ENCODE measurements around the gene ADPRM.
"Not testable (repeated sequence)": the region's sequence is repeated elsewhere in the genome, so short reads cannot be mapped to it uniquely, and the experiment has no call there.

Gene ADPRM

GRCh38 chr17:10681866-10682446, 15.4 kb upstream of the ADPRM start:
- Histone ChIP-seq H3K36me3 (replicated peaks in 1 of 2; ENCODE audit: control insufficient read depth in 2 of 2, insufficient read depth in 2 of 2, low read length in 2 of 2) (peaks cover 17 to 96% of the 10 kb centered on the region in 2 donors), H2AFZ (ENCODE audit: low read length) (no peak overlapping the region), H2BK12ac (ENCODE audit: low read length) (no peak overlapping the region), H3K27ac (replicated peaks; ENCODE audit: low read length) (no peak overlapping the region), H2BK5ac (ENCODE audit: low read length) (no peak overlapping the region), H3K9ac (ENCODE audit: low read depth, low read length, poor library complexity) (no peak overlapping the region), H2BK15ac (ENCODE audit: low read length) (no peak overlapping the region), H3K23ac (ENCODE audit: low read depth, low read length, poor library complexity) (no peak overlapping the region), H3K27me3 (ENCODE audit: control insufficient read depth in 3 of 3, insufficient read depth in 3 of 3, low read depth in 1 of 3, low read length in 3 of 3) (no peaks in the 10 kb centered on the region), H3K4ac (ENCODE audit: low read length) (no peak overlapping the region), H3K4me1 (ENCODE audit: control insufficient read depth in 2 of 2, insufficient read depth in 1 of 2, low read depth in 1 of 2, low read length in 2 of 2) (no peaks in the 10 kb centered on the region), H3K79me1 (ENCODE audit: low read depth, low read length) (no peaks in the 10 kb centered on the region), H3K4me3 (ENCODE audit: low read length in 2 of 2) (no peak overlapping the region), H4K8ac (ENCODE audit: low read depth, low read length) (no peak overlapping the region), H3K9me3 (replicated peaks in 1 of 2; ENCODE audit: control insufficient read depth in 2 of 2, insufficient read depth in 1 of 2, low read depth in 1 of 2, low read length in 2 of 2) (no peaks in the 10 kb centered on the region), H3K14ac (ENCODE audit: low read length) (no peak overlapping the region), H4K91ac (ENCODE audit: low read depth, low read length, poor library complexity) (no peak overlapping the region), H3K18ac (ENCODE audit: low read length) (no peak overlapping the region), H2AK5ac (ENCODE audit: low read depth, low read length) (no peak overlapping the region), H2BK120ac (ENCODE audit: low read depth, low read length) (no peak overlapping the region), H3K4me2 (ENCODE audit: insufficient read depth, low read length, poor library complexity, severe bottlenecking) (no peak overlapping the region)
- no peak for DNase-seq (ENCODE audit: low spot score)
- WGBS, 2 donors (ENCODE audit: extremely low coverage in 2 of 2, insufficient read length in 2 of 2, insufficient replicate concordance in 1 of 2), result no CpG with 5 or more reads among the region's 7 CpGs

DNA sequence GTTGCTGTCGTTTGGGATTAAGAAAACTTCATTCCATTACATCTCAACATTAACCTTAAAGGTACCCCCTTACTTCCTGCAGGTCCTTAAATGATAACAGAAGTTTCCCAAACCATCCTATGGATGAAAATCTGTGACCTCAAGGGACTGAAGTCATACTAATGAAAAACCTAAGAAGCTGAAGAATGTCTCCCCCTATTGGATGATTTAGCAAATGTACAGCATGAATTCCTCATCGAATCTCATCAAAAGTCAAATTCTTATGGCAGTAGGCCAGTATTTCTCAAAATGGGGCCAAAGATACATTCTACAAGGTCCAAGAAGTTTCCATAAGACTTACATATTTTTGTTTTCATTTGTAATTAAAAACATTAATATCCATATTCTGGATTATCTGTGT, 13.5 kb upstream of the ADPRM start:
- no peak overlapping the region for H4K8ac ChIP-seq (ENCODE audit: low read depth, low read length)
- H3K18ac ChIP-seq (ENCODE audit: low read length), result no peak overlapping the region
- no peaks in the 10 kb centered on the region for H3K9me3 ChIP-seq (replicated peaks in 1 of 2; ENCODE audit: control insufficient read depth in 2 of 2, insufficient read depth in 1 of 2, low read depth in 1 of 2, low read length in 2 of 2)
- no peak overlapping the region for H3K4ac ChIP-seq (ENCODE audit: low read length)
- no peaks in the 10 kb centered on the region for H3K27me3 ChIP-seq (ENCODE audit: control insufficient read depth in 3 of 3, insufficient read depth in 3 of 3, low read depth in 1 of 3, low read length in 3 of 3)
- no peak overlapping the region for H3K4me2 ChIP-seq (ENCODE audit: insufficient read depth, low read length, poor library complexity, severe bottlenecking)
- no CpG with 5 or more reads among the region's 2 CpGs for WGBS, 2 donors (ENCODE audit: extremely low coverage in 2 of 2, insufficient read length in 2 of 2, insufficient replicate concordance in 1 of 2)
- H3K14ac ChIP-seq (ENCODE audit: low read length), result no peak overlapping the region
- no peak overlapping the region for H2BK5ac ChIP-seq (ENCODE audit: low read length)
- H3K27ac ChIP-seq (replicated peaks; ENCODE audit: low read length), result no peak overlapping the region
- peak; percentile 9 for DNase-seq (ENCODE audit: low spot score)
- no peak overlapping the region for H2BK12ac ChIP-seq (ENCODE audit: low read length)
- H3K36me3 ChIP-seq (replicated peaks in 1 of 2; ENCODE audit: control insufficient read depth in 2 of 2, insufficient read depth in 2 of 2, low read length in 2 of 2), result peaks cover 15 to 97% of the 10 kb centered on the region in 2 donors
- no peak overlapping the region for H2BK120ac ChIP-seq (ENCODE audit: low read depth, low read length)
- no peak overlapping the region for H2AK5ac ChIP-seq (ENCODE audit: low read depth, low read length)
- H3K23ac ChIP-seq (ENCODE audit: low read depth, low read length, poor library complexity), result no peak overlapping the region
- H3K4me3 ChIP-seq (ENCODE audit: low read length in 2 of 2), result no peak overlapping the region
- H4K91ac ChIP-seq (ENCODE audit: low read depth, low read length, poor library complexity), result no peak overlapping the region
- H3K9ac ChIP-seq (ENCODE audit: low read depth, low read length, poor library complexity), result no peak overlapping the region
- H2AFZ ChIP-seq (ENCODE audit: low read length), result no peak overlapping the region
- no peaks in the 10 kb centered on the region for H3K4me1 ChIP-seq (ENCODE audit: control insufficient read depth in 2 of 2, insufficient read depth in 1 of 2, low read depth in 1 of 2, low read length in 2 of 2)
- H2BK15ac ChIP-seq (ENCODE audit: low read length), result no peak overlapping the region
- H3K79me1 ChIP-seq (ENCODE audit: low read depth, low read length), result no peaks in the 10 kb centered on the region

GRCh38 chr17:10687499-10687898, 9.9 kb upstream of the ADPRM start:
- WGBS, 2 donors (ENCODE audit: extremely low coverage in 2 of 2, insufficient read length in 2 of 2, insufficient replicate concordance in 1 of 2), result no CpG with 5 or more reads among the region's 2 CpGs
- H2AFZ ChIP-seq (ENCODE audit: low read length), result no peak overlapping the region
- H3K79me1 ChIP-seq (ENCODE audit: low read depth, low read length), result peaks cover 3% of the 10 kb centered on the region
- no peak for DNase-seq (ENCODE audit: low spot score)
- H3K27ac ChIP-seq (replicated peaks; ENCODE audit: low read length), result no peak overlapping the region
- no peak overlapping the region for H4K91ac ChIP-seq (ENCODE audit: low read depth, low read length, poor library complexity)
- H3K4ac ChIP-seq (ENCODE audit: low read length), result no peak overlapping the region
- H2BK5ac ChIP-seq (ENCODE audit: low read length), result no peak overlapping the region
- H3K36me3 ChIP-seq (replicated peaks in 1 of 2; ENCODE audit: control insufficient read depth in 2 of 2, insufficient read depth in 2 of 2, low read length in 2 of 2), result peaks cover 16 to 97% of the 10 kb centered on the region in 2 donors
- H2BK120ac ChIP-seq (ENCODE audit: low read depth, low read length), result no peak overlapping the region
- H3K18ac ChIP-seq (ENCODE audit: low read length), result no peak overlapping the region
- no peaks in the 10 kb centered on the region for H3K27me3 ChIP-seq (ENCODE audit: control insufficient read depth in 3 of 3, insufficient read depth in 3 of 3, low read depth in 1 of 3, low read length in 3 of 3)
- H2BK12ac ChIP-seq (ENCODE audit: low read length), result no peak overlapping the region
- no peak overlapping the region for H3K9ac ChIP-seq (ENCODE audit: low read depth, low read length, poor library complexity)
- H3K23ac ChIP-seq (ENCODE audit: low read depth, low read length, poor library complexity), result no peak overlapping the region
- H3K4me3 ChIP-seq (ENCODE audit: low read length in 2 of 2), result no peak overlapping the region
- no peaks in the 10 kb centered on the region for H3K4me1 ChIP-seq (ENCODE audit: control insufficient read depth in 2 of 2, insufficient read depth in 1 of 2, low read depth in 1 of 2, low read length in 2 of 2)
- no peak overlapping the region for H2AK5ac ChIP-seq (ENCODE audit: low read depth, low read length)
- H3K14ac ChIP-seq (ENCODE audit: low read length), result no peak overlapping the region
- H3K4me2 ChIP-seq (ENCODE audit: insufficient read depth, low read length, poor library complexity, severe bottlenecking), result no peak overlapping the region
- no peaks in the 10 kb centered on the region for H3K9me3 ChIP-seq (replicated peaks in 1 of 2; ENCODE audit: control insufficient read depth in 2 of 2, insufficient read depth in 1 of 2, low read depth in 1 of 2, low read length in 2 of 2)
- H2BK15ac ChIP-seq (ENCODE audit: low read length), result no peak overlapping the region
- H4K8ac ChIP-seq (ENCODE audit: low read depth, low read length), result no peak overlapping the region

DNA sequence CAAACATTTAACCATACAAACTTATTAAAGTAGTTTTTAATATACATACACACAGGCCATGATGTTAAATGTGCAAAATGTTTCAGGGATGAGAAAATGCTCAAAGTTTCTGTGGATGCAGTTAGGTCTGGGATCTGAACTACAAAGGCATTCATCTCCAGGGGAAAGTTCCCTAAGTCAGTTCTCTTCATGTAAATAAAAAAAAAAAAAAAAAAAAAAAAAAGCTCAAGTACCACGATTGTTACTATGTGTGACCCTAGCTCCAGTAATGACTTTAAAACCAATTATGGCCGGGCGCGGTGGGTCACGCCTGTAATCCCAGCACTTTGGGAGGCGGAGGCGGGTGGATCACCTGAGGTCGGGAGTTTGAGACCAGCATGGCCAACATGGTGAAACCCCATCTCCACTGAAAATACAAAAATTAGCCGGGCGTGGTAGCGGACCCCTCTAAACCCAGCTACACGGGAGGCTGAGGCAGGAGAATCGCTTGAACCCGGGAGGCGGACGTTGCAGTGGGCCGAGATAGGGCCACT, 1.5 kb upstream of the ADPRM start:
- not testable (repeated sequence) for H2BK120ac ChIP-seq (ENCODE audit: low read depth, low read length); H4K91ac ChIP-seq (ENCODE audit: low read depth, low read length, poor library complexity); H3K14ac ChIP-seq (ENCODE audit: low read length); H2AFZ ChIP-seq (ENCODE audit: low read length); H2BK15ac ChIP-seq (ENCODE audit: low read length); H3K9ac ChIP-seq (ENCODE audit: low read depth, low read length, poor library complexity); H2BK5ac ChIP-seq (ENCODE audit: low read length); H3K18ac ChIP-seq (ENCODE audit: low read length); DNase-seq (ENCODE audit: low spot score); H3K4me1 ChIP-seq (ENCODE audit: control insufficient read depth in 2 of 2, insufficient read depth in 1 of 2, low read depth in 1 of 2, low read length in 2 of 2); H3K23ac ChIP-seq (ENCODE audit: low read depth, low read length, poor library complexity); H3K27me3 ChIP-seq (ENCODE audit: control insufficient read depth in 3 of 3, insufficient read depth in 3 of 3, low read depth in 1 of 3, low read length in 3 of 3); H2AK5ac ChIP-seq (ENCODE audit: low read depth, low read length); H3K27ac ChIP-seq (replicated peaks; ENCODE audit: low read length); H4K8ac ChIP-seq (ENCODE audit: low read depth, low read length); H3K4ac ChIP-seq (ENCODE audit: low read length); H3K9me3 ChIP-seq (replicated peaks in 1 of 2; ENCODE audit: control insufficient read depth in 2 of 2, insufficient read depth in 1 of 2, low read depth in 1 of 2, low read length in 2 of 2); H3K4me2 ChIP-seq (ENCODE audit: insufficient read depth, low read length, poor library complexity, severe bottlenecking); H2BK12ac ChIP-seq (ENCODE audit: low read length)
- Histone ChIP-seq H3K4me3 (ENCODE audit: low read length in 2 of 2) (peak overlapping the region in 1 of 2 donors; percentile 94), H3K79me1 (ENCODE audit: low read depth, low read length) (peaks cover 13% of the 10 kb centered on the region), H3K36me3 (replicated peaks in 1 of 2; ENCODE audit: control insufficient read depth in 2 of 2, insufficient read depth in 2 of 2, low read length in 2 of 2) (peaks cover 16 to 49% of the 10 kb centered on the region in 2 donors)
- WGBS, 2 donors (ENCODE audit: extremely low coverage in 2 of 2, insufficient read length in 2 of 2, insufficient replicate concordance in 1 of 2), result no CpG with 5 or more reads among the region's 17 CpGs
